Prostate gland (tissue), 2 donors: ENCODE results near the gene CCDC83.

Experiments used
- CTCF ChIP-seq, 4 experiments: fragments of 200-600 bp in 2 of 4; fragments of 450-650 bp in 2 of 4; sonication (generic) in 2 of 4; IDR thresholded peaks; 1 replicate in 3 of 4; 2 replicates in 1 of 4; pipeline ENCODE4 v1.5.1; 2016 to 2019; ENCODE audit warnings: antibody characterized with exemption in 4 of 4, mild to moderate bottlenecking in 2 of 4, moderate library complexity in 2 of 4
- POLR2A ChIP-seq: fragments of 450-650 bp; IDR thresholded peaks from one replicate; pipeline ENCODE4 v1.6.1; 2016; ENCODE audit warnings: antibody characterized with exemption, mild to moderate bottlenecking
- POLR2AphosphoS5 ChIP-seq: sonication (generic); formaldehyde crosslinking; IDR thresholded peaks from one replicate; pipeline ENCODE4 v1.6.1; 2017; ENCODE audit warnings: antibody characterized with exemption

GRCh38 chr11:85922367-85922766, 67.2 kb downstream of the CCDC83 start:
- TF ChIP-seq CTCF (IDR thresholded peaks at IDR 0.05) (no peak), POLR2A (no peak), POLR2AphosphoS5 (no peak)
